HFF-Myc (cell line): ENCODE data around the gene ELOVL6.
"Not testable (repeated sequence)": the region's sequence is repeated elsewhere in the genome, so short reads cannot be mapped to it uniquely, and the experiment has no call there.

Source experiments
- DNase-seq: peaks from one replicate; pipeline ENCODE4 v3.0.0-alpha.2; 2011; ENCODE audit warnings: low read depth; ENCODE audit errors: extremely low read depth
- H3K4me3 ChIP-seq: replicated peaks from 2 replicates; pipeline ENCODE4 v1.5.1; 2011; ENCODE audit warnings: low read depth, mild to moderate bottlenecking, control low read depth, low read length
- CTCF ChIP-seq: IDR thresholded peaks from 2 replicates; pipeline ENCODE4 v1.5.1; 2012; ENCODE audit warnings: mild to moderate bottlenecking, low read depth, low read length, control low read depth; ENCODE audit errors: missing control alignments

The ELOVL6 gene

GRCh38 chr4:110046588-110047049 is 151.8 kb downstream of the ELOVL6 start:
- TF ChIP-seq CTCF = no peak
- H3K4me3 ChIP-seq = no peak overlapping the region
- peak; percentile 78 for DNase-seq

- no peak for DNase-seq
- H3K4me3 ChIP-seq = no peak overlapping the region
Measured at GRCh38 chr4:110042545-110043517, 155.6 kb downstream of the ELOVL6 start.

GRCh38 chr4:110041735-110042134 is 156.7 kb downstream of the ELOVL6 start:
- no peak for DNase-seq
- H3K4me3 ChIP-seq = no peak overlapping the region
- TF ChIP-seq CTCF = no peak

More at GRCh38 chr4:110042545-110043517, 155.6 kb downstream of the ELOVL6 start:
- TF ChIP-seq CTCF = no peak

- not testable (repeated sequence) for H3K4me3 ChIP-seq, DNase-seq
Measured at GRCh38 chr4:110039164-110039563, 159.3 kb downstream of the ELOVL6 start.

GRCh38 chr4:110034026-110034393 is 164.4 kb downstream of the ELOVL6 start:
- DNase-seq = no peak
- TF ChIP-seq CTCF = no peak
- H3K4me3 ChIP-seq = no peak overlapping the region

- H3K4me3 ChIP-seq = no peak overlapping the region
- no peak for DNase-seq
- TF ChIP-seq CTCF = no peak
Measured at GRCh38 chr4:110033355-110034025, 164.9 kb downstream of the ELOVL6 start.

GRCh38 chr4:110032603-110033002 is 165.8 kb downstream of the ELOVL6 start:
- no peak for DNase-seq
- H3K4me3 ChIP-seq = no peak overlapping the region
- TF ChIP-seq CTCF = no peak
